ENCODE measurements around the gene TBC1D3B. TPM values are rescaled to one million over a fixed set of nuclear protein-coding genes. Genes with fewer than 3 reads are reported as not detected.

The TBC1D3B gene
- total RNA-seq, 1 donor from 2014 or later: 8.2 TPM

DNA sequence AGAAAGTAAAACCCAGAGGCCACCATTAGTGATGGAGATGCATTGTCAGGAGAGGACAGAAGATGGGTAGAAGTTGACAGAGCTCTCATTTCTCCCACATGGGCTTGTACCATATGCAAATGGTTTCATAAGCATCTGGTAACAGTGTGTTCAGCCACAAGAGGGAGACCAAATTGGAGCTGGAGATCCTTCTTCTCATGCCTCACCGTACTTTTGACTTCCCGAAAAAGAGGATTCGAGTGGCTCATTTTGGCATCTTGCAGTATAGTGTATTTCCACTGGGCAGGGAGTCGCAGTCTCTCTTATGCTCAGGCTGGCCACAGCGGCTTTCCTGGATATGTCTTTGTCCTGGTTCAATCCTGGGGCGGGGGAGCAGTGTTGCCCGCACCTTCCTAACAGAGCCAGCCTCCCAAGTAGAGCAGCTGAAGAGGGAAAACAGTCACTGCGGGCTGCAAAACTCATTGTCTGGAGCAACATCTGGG is 23.8 kb downstream of the TBC1D3B start:
- Histone ChIP-seq H3K36me3 (no peaks in the 10 kb centered on the region), H3K9me3 (no peaks in the 10 kb centered on the region), H3K27ac (no peak overlapping the region), H3K4me3 (no peak overlapping the region), H3K4me1 (no peaks in the 10 kb centered on the region), H3K27me3 (no peaks in the 10 kb centered on the region)
- DNase-seq (no peak), ATAC-seq (peak; percentile 33)
- intact Hi-C loops (cut with DNase I): no loop called here
- no peak for TF ChIP-seq CTCF (IDR thresholded peaks at IDR 0.05)

GRCh38 chr17:36151891-36152638 is 24.4 kb downstream of the TBC1D3B start:
- H3K36me3 ChIP-seq: no peaks in the 10 kb centered on the region
- no peak overlapping the region for H3K27ac ChIP-seq
- TF ChIP-seq CTCF (IDR thresholded peaks at IDR 0.05): no peak
- intact Hi-C loops (cut with DNase I): no loop called here
- H3K9me3 ChIP-seq: no peaks in the 10 kb centered on the region
- H3K27me3 ChIP-seq: no peaks in the 10 kb centered on the region
- no peak for DNase-seq
- no peak for ATAC-seq
- no peak overlapping the region for H3K4me3 ChIP-seq
- H3K4me1 ChIP-seq: no peaks in the 10 kb centered on the region

- no peaks in the 10 kb centered on the region for H3K9me3 ChIP-seq
- intact Hi-C loops (cut with DNase I): loop anchor here (10.0 kb wide), 1 partner anchor 185 kb away; no protein-coding TSS in a partner anchor
- DNase-seq: no peak
- no peaks in the 10 kb centered on the region for H3K27me3 ChIP-seq
- no peaks in the 10 kb centered on the region for H3K4me1 ChIP-seq
- H3K36me3 ChIP-seq: no peaks in the 10 kb centered on the region
- no peak for ATAC-seq
- no peak overlapping the region for H3K4me3 ChIP-seq
- no peak overlapping the region for H3K27ac ChIP-seq
- TF ChIP-seq CTCF (IDR thresholded peaks at IDR 0.05): no peak
Measured at GRCh38 chr17:36149296-36149820, 27.1 kb downstream of the TBC1D3B start.

DNA sequence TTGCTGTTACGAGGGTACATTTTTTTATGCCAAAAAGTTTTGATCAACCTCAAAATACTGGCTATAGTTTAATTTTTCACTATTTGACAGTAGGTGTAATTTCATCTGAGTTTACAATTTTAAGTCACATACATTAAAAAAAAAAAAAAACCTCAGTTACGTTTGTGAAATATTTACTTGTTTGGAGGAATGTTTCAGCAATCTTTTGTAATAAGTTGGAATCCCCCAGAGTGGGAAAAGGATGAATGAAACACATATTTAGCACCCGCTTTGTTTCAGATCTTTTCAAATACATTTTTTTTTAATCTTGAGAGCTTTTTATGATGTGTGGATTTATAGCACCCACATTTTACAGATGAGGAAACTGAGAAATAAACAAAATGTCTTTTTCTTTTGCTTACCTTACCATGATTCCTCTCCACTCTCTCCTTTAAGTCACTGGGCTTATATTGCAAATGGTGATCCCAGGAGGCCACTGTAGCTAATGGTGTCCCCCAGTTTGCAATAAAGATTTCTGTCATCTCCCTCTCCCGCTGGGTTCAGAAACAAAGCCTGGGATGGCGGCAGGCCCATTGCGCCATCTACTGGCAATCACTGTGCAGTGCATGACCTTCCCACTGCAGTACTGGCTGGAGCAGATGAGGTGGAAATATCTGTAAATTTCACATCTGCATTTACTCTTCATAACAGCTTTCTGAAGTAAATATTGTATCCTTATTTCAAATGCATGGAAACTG is 27.7 kb downstream of the TBC1D3B start:
- Histone ChIP-seq H3K27ac (no peak overlapping the region), H3K36me3 (no peaks in the 10 kb centered on the region), H3K27me3 (no peaks in the 10 kb centered on the region), H3K9me3 (no peaks in the 10 kb centered on the region), H3K4me1 (no peaks in the 10 kb centered on the region), H3K4me3 (no peak overlapping the region)
- peak; percentile 95 for ATAC-seq
- TF ChIP-seq CTCF (IDR thresholded peaks at IDR 0.05): peak; percentile 99
- intact Hi-C loops (cut with DNase I): loop anchor here (10.0 kb wide), 1 partner anchor 184 kb away; no protein-coding TSS in a partner anchor
- DNase-seq: peak; percentile 75

DNA sequence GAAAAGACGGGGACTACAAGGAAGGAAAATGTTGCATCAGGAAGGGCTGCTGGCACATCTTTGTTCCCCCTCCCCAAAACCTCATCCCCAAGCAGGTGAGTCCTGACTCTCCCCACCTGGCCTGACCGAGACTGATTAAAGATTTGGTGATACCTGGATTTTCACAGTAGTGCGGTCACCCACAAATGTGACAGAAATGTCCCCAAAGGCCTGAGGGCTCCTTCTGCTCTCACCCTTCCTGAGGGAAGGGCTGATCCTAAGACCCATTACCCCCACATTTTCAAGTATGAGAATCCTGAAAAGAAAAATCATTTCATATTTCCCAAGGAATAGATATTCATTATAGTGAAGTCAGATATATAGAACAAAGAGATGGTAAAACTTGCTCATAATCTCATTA is 28.8 kb downstream of the TBC1D3B start:
- H3K27me3 ChIP-seq: no peaks in the 10 kb centered on the region
- no peak overlapping the region for H3K27ac ChIP-seq
- intact Hi-C loops (cut with DNase I): loop anchor here (10.0 kb wide), 1 partner anchor 183 kb away; no protein-coding TSS in a partner anchor
- H3K9me3 ChIP-seq: no peaks in the 10 kb centered on the region
- DNase-seq: no peak
- TF ChIP-seq CTCF (IDR thresholded peaks at IDR 0.05): no peak
- no peak overlapping the region for H3K4me3 ChIP-seq
- ATAC-seq: no peak
- no peaks in the 10 kb centered on the region for H3K36me3 ChIP-seq
- no peaks in the 10 kb centered on the region for H3K4me1 ChIP-seq
